Activated T-cell treated with anti-CD3 and anti-CD28 coated beads for 1 hour (primary cell): Measurements from ENCODE around the gene HAAO.
"Not testable (repeated sequence)": the region's sequence is repeated elsewhere in the genome, so short reads cannot be mapped to it uniquely, and the experiment has no call there.

Experiments
- DNase-seq: peaks from one replicate; pipeline ENCODE4 v3.0.0-alpha.2; 2020; ENCODE audit warnings: low read depth

Gene HAAO

DNA sequence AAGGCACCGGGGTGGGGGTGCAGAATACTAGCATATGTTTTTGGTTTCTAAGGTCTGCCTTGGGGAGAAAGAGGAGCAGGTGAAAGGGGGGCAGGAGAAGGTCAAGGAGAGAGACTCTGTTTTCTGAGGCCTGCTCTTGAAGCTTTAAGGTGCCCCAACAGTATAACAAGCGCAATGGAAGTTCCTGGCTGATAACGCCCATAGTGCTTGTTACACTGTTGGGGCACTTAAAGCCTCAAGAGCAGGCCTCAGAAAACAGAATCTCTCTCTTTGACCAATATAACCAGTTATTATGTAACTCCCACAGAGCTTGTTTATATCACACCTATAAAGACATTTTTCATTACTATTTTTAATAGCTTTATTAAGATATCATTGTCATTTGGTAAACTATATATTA, 45.0 kb downstream of the HAAO start:
- DNase-seq = no peak

DNA sequence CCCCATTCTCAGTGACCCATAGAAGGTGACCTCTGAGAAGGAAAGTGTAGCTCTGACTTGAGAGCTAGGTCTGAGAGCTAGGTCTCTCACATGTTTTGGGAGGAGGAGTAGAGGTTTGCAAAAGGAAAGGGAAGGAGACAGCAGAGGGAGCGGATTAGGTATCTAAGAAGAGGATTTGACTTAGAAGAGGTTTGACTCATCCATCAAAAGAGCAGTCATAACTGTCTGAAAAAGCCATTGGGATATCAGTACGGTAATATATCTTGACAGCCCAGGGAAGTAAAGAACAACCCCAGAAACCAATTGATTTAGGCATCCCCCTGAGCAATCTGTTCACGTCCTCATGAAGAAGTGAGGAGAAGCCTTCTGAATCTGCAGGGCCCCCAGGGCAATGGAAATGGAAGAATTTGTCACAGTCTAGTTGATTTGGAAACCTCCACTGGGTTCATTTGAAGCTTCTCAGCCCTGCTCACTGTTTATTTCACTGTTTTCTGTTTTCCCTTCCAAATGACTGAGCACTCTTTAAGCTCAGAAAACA, 47.8 kb downstream of the HAAO start:
- DNase-seq = no peak

GRCh38 chr2:42743659-42743990, 48.8 kb downstream of the HAAO start:
- no peak for DNase-seq

- DNase-seq = no peak
Measured at GRCh38 chr2:42742740-42743658, 49.4 kb downstream of the HAAO start.

GRCh38 chr2:42741140-42741539, 51.2 kb downstream of the HAAO start:
- no peak for DNase-seq

DNA sequence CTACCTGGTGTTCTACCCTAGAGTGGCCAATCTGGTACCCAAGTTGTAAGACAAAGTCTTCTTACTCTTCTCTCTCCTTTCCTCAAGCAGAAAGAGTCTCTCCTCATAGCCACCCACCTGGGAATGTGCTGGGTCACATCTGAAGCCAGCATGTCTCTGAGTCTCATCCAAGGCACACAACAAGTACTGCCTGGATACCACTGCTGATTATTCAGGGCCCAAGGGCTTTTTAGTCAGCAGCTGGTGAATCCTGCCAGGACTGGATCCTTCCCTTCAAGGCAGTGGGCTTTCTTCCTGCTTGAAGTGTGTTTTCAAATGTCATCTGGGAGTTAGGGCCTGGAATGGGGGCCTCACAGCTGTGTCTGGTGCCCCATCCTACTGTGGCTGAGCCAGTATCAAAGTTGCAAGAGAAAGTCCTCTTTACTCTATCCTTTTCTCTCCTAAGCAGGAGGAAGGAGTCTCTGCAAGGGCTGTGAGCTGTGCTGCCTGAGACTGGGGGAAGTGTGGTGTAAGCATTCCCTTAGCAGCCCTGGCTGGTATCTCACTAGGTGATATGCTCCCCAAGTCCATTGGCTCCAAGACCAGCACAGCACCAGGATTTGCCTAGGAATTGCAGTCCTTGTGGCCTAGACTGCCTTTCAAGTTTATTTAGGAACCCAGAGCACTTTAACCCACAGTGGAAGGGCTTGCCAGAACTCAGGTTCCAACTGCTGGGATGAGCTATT, 55.6 kb downstream of the HAAO start:
- no peak for DNase-seq

GRCh38 chr2:42733852-42734251, 58.5 kb downstream of the HAAO start:
- no peak for DNase-seq

- DNase-seq = not testable (repeated sequence)
Measured at GRCh38 chr2:42731316-42731715, 61.1 kb downstream of the HAAO start.

- no peak for DNase-seq
Measured at GRCh38 chr2:42726680-42727079, 65.7 kb downstream of the HAAO start.

- DNase-seq = no peak
Measured at GRCh38 chr2:42725657-42726056, 66.7 kb downstream of the HAAO start.

GRCh38 chr2:42724886-42725285, 67.5 kb downstream of the HAAO start:
- DNase-seq = no peak

GRCh38 chr2:42723465-42723864, 68.9 kb downstream of the HAAO start:
- DNase-seq = no peak

GRCh38 chr2:42722320-42723190, 69.8 kb downstream of the HAAO start:
- no peak for DNase-seq

DNA sequence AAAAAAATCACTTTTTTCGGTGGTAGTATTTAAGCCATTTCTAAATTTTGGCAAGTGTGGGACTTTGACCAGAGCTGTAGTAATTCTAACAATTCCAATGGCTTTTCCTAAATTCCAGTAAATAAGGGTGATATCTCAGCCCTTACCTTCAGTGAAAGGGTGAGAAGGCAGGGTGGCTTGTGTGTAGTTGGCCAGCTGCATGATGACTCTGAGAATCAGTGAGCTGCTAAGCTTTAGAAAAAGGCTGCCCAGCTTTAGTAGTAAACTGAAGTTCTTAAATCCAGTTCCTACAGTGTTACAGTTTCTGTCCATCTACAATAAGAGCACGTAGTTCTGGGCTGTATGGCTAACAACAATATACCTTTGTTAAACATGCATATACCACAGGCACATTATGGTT, 70.5 kb downstream of the HAAO start:
- no peak for DNase-seq
